H1 (cell line): Measurements from ENCODE around the gene BCAS3. TPM values are rescaled to one million over a fixed set of nuclear protein-coding genes. Genes with fewer than 3 reads are reported as not detected.

Source experiments
- CTCF ChIA-PET: fragments of 300-600 bp; sonication (Branson Sonifier 250); formaldehyde crosslinking; loops from one replicate; lab custom pipeline; 2021; ENCODE audit not compliant: partially characterized antibody; lab: Charles Lee
- POLR2A ChIA-PET: fragments of 300-600 bp; sonication (Branson Sonifier 250); formaldehyde crosslinking; loops from one replicate; lab custom pipeline; 2021; ENCODE audit warnings: inconsistent platforms; ENCODE audit not compliant: partially characterized antibody; lab: Charles Lee
- DNase-seq, 2 experiments: peaks; one replicate each; pipeline versions ENCODE4 v3.0.0 to v3.0.0-alpha.2; 2010 to 2022; ENCODE audit warnings: low spot score in 2 of 2, low read depth in 1 of 2, mixed read lengths in 1 of 2
- FAIRE-seq: peaks from 2 replicates; lab custom pipeline; 2011; peaks lifted over from hg19 to GRCh38; lab: Jason Lieb, UNC
- H2AFZ ChIP-seq: 2 replicates; pipeline ENCODE4 v1.8.1; 2012; ENCODE audit warnings: low read length, inconsistent platforms
- H2AK5ac ChIP-seq: 2 replicates; pipeline ENCODE4 v1.6.1; 2013; ENCODE audit warnings: low read depth, low read length
- H2BK120ac ChIP-seq: replicated peaks from 2 replicates; pipeline ENCODE3; 2013; ENCODE audit warnings: low read depth, low read length, inconsistent platforms
- H2BK12ac ChIP-seq: 2 replicates; pipeline ENCODE4 v1.6.1; 2013; ENCODE audit warnings: low read depth, low read length
- H2BK15ac ChIP-seq: 2 replicates; pipeline ENCODE4 v1.6.1; 2013; ENCODE audit warnings: low read length
- H2BK20ac ChIP-seq: 2 replicates; pipeline ENCODE4 v1.6.1; 2013; ENCODE audit warnings: low read length
- H2BK5ac ChIP-seq: 2 replicates; pipeline ENCODE4 v1.6.1; 2013; ENCODE audit warnings: low read depth, low read length
- H3K14ac ChIP-seq: 2 replicates; pipeline ENCODE4 v1.6.1; 2013; ENCODE audit warnings: inconsistent platforms; ENCODE audit not compliant: insufficient read length
- H3K18ac ChIP-seq: 2 replicates; pipeline ENCODE4 v1.6.1; 2013; ENCODE audit warnings: low read length; ENCODE audit errors: extremely low read depth
- H3K23ac ChIP-seq: 2 replicates; pipeline ENCODE4 v1.6.1; 2013; ENCODE audit warnings: inconsistent platforms; ENCODE audit not compliant: insufficient read length
- H3K23me2 ChIP-seq: 2 replicates; pipeline ENCODE4 v1.6.1; 2013; ENCODE audit warnings: low read depth, low read length
- H3K27ac ChIP-seq: 2 replicates; pipeline ENCODE4 v1.6.1; 2011; ENCODE audit warnings: low read depth, low read length, inconsistent platforms
- H3K27me3 ChIP-seq, 4 experiments: replicated peaks in 1 of 4; 1 replicate in 1 of 4; 2 replicates in 3 of 4; pipeline versions ENCODE4 v1.6.1 to v1.8.1; 2011 to 2013; ENCODE audit warnings: low read length in 3 of 4, mild to moderate bottlenecking in 3 of 4, inconsistent platforms in 2 of 4, mixed read lengths in 2 of 4, moderate library complexity in 1 of 4; ENCODE audit not compliant: control insufficient read depth in 3 of 4, insufficient read depth in 3 of 4; ENCODE audit errors: extremely low read depth in 1 of 4
- H3K36me3 ChIP-seq, 4 experiments: 2 replicates each; pipeline versions ENCODE4 v1.6.1 to v1.8.1; 2011 to 2013; ENCODE audit warnings: mild to moderate bottlenecking in 4 of 4, low read length in 3 of 4, moderate library complexity in 2 of 4, control low read depth in 1 of 4, inconsistent platforms in 1 of 4; ENCODE audit not compliant: insufficient read depth in 4 of 4, control insufficient read depth in 2 of 4
- H3K4ac ChIP-seq: replicated peaks from 2 replicates; pipeline ENCODE3; 2013; ENCODE audit warnings: low read length, low read depth, mixed read lengths, inconsistent platforms; ENCODE audit not compliant: insufficient read length
- H3K4me1 ChIP-seq, 4 experiments: replicated peaks in 1 of 4; 1 replicate in 1 of 4; 2 replicates in 3 of 4; pipeline versions ENCODE4 v1.6.1 to v1.8.1; 2011 to 2013; ENCODE audit warnings: low read length in 3 of 4, inconsistent platforms in 2 of 4, mixed read lengths in 1 of 4; ENCODE audit not compliant: insufficient read depth in 4 of 4, control insufficient read depth in 3 of 4
- H3K4me2 ChIP-seq, 2 experiments: 2 replicates each; pipeline versions ENCODE4 v1.6.1 to v1.8.1; 2011 to 2013; ENCODE audit warnings: low read depth in 2 of 2, low read length in 2 of 2, control low read depth in 1 of 2, inconsistent platforms in 1 of 2, mild to moderate bottlenecking in 1 of 2; ENCODE audit not compliant: insufficient read depth in 1 of 2
- H3K4me3 ChIP-seq, 4 experiments: fragments of 200-600, 300-600 bp in 1 of 4; sonication (generic), shearing (Covaris generic), sonication (Bioruptor Twin) in 1 of 4; 2 replicates each; pipeline versions ENCODE4 v1.5.1 to v1.8.1; 2011 to 2016; ENCODE audit warnings: low read length in 4 of 4, low read depth in 3 of 4, control low read depth in 2 of 4, inconsistent platforms in 2 of 4, mild to moderate bottlenecking in 2 of 4, mixed read lengths in 1 of 4, moderate library complexity in 1 of 4; ENCODE audit not compliant: insufficient read depth in 2 of 4; ENCODE audit errors: extremely low read depth in 1 of 4
- H3K56ac ChIP-seq: replicated peaks from 2 replicates; pipeline ENCODE3; 2013; ENCODE audit warnings: low read depth, mild to moderate bottlenecking, mixed read lengths, low read length, inconsistent platforms; ENCODE audit not compliant: insufficient read length
- H3K79me1 ChIP-seq: 2 replicates; pipeline ENCODE4 v1.6.1; 2013; ENCODE audit warnings: low read depth, low read length, control low read depth
- H3K79me2 ChIP-seq, 2 experiments: 2 replicates each; pipeline versions ENCODE4 v1.6.1 to v1.8.1; 2012 to 2013; ENCODE audit warnings: low read length in 2 of 2, mild to moderate bottlenecking in 2 of 2, inconsistent platforms in 1 of 2; ENCODE audit not compliant: insufficient read depth in 2 of 2, control insufficient read depth in 1 of 2
- H3K9ac ChIP-seq, 4 experiments: replicated peaks in 1 of 4; 1 replicate in 1 of 4; 2 replicates in 3 of 4; pipeline versions ENCODE4 v1.6.1 to v1.8.1; 2011 to 2013; ENCODE audit warnings: low read depth in 3 of 4, low read length in 3 of 4, control low read depth in 2 of 4, mild to moderate bottlenecking in 2 of 4, moderate library complexity in 2 of 4, inconsistent platforms in 1 of 4; ENCODE audit errors: extremely low read depth in 1 of 4
- H3K9me3 ChIP-seq, 2 experiments: 2 replicates each; pipeline versions ENCODE4 v1.6.1 to v1.8.1; 2012 to 2013; ENCODE audit warnings: mild to moderate bottlenecking in 2 of 2, moderate library complexity in 2 of 2, control low read depth in 1 of 2, inconsistent platforms in 1 of 2, low read depth in 1 of 2, low read length in 1 of 2, mixed read lengths in 1 of 2; ENCODE audit not compliant: insufficient read depth in 2 of 2
- H4K20me1 ChIP-seq, 2 experiments: replicated peaks in 1 of 2; 2 replicates each; pipeline versions ENCODE3 to v1.8.1; 2011 to 2013; ENCODE audit warnings: inconsistent platforms in 2 of 2, low read length in 2 of 2, mild to moderate bottlenecking in 1 of 2; ENCODE audit not compliant: insufficient read depth in 2 of 2, control insufficient read depth in 1 of 2
- H4K5ac ChIP-seq: 2 replicates; pipeline ENCODE4 v1.6.1; 2013; ENCODE audit warnings: low read length, low read depth, mixed read lengths, inconsistent platforms; ENCODE audit not compliant: insufficient read length
- H4K8ac ChIP-seq: 2 replicates; pipeline ENCODE4 v1.8.0; 2013; ENCODE audit warnings: mild to moderate bottlenecking, moderate library complexity, low read length, inconsistent platforms; ENCODE audit not compliant: insufficient read depth; ENCODE audit errors: extremely low read depth
- H4K91ac ChIP-seq: replicated peaks from 2 replicates; pipeline ENCODE3; 2013; ENCODE audit warnings: low read length, mixed read lengths, inconsistent platforms; ENCODE audit not compliant: insufficient read length
- CBX5 ChIP-seq: fragments of 300-800, 300-1000 bp; sonication (generic); IDR thresholded peaks from 2 replicates; pipeline ENCODE4 v1.7.1; 2016; ENCODE audit warnings: antibody characterized with exemption, low read length, low read depth
- GABPA ChIP-seq: IDR thresholded peaks from 2 replicates; pipeline ENCODE4 v1.6.1; 2011; ENCODE audit warnings: mild to moderate bottlenecking, low read length, moderate library complexity, borderline replicate concordance; ENCODE audit not compliant: insufficient read depth
- HDAC2 ChIP-seq, 2 experiments: fragments of 300-600 bp in 1 of 2; sonication (generic) in 1 of 2; IDR thresholded peaks; 2 replicates each; pipeline ENCODE4 v1.6.1; 2011 to 2012; ENCODE audit warnings: low read depth in 2 of 2, low read length in 2 of 2, mild to moderate bottlenecking in 2 of 2, moderate library complexity in 2 of 2, borderline replicate concordance in 1 of 2, inconsistent platforms in 1 of 2
- JUN ChIP-seq: IDR thresholded peaks from 2 replicates; pipeline ENCODE4 v1.6.1; 2011; ENCODE audit warnings: low read depth, mild to moderate bottlenecking, improper control_type of control experiment, low read length
- POLR2A ChIP-seq, 2 experiments: IDR thresholded peaks; 1 replicate in 1 of 2; 2 replicates in 1 of 2; pipeline ENCODE4 v1.6.1; 2011; ENCODE audit warnings: low read depth in 2 of 2, low read length in 2 of 2, mild to moderate bottlenecking in 2 of 2; ENCODE audit errors: control extremely low read depth in 1 of 2
- RFX5 ChIP-seq: IDR thresholded peaks from 2 replicates; pipeline ENCODE4 v1.6.1; 2011; ENCODE audit warnings: low read depth, low read length, improper control_type of control experiment, borderline replicate concordance
- RNF2 ChIP-seq: fragments of 200-900, 300-1000 bp; sonication (generic); IDR thresholded peaks from 2 replicates; pipeline ENCODE4 v1.7.1; 2016; ENCODE audit warnings: borderline replicate concordance, low read depth, mild to moderate bottlenecking, antibody characterized with exemption, low read length; ENCODE audit not compliant: poor library complexity, severe bottlenecking; ENCODE audit errors: missing control alignments
- SUZ12 ChIP-seq: fragments of 200-600 bp; sonication (generic); IDR thresholded peaks from 2 replicates; pipeline ENCODE4 v1.6.1; 2012; ENCODE audit warnings: mild to moderate bottlenecking, inconsistent platforms, low read length, moderate library complexity, mixed read lengths
- WGBS, 2 experiments: shearing (Covaris generic) in 1 of 2; methylation state at CpG; one replicate each; pipeline versions ENCODE4 v1.1.6 to v1.1.7; 2013 to 2015; ENCODE audit warnings: low lambda C conversion rate in 2 of 2, mixed read lengths in 2 of 2, inconsistent platforms in 1 of 2, low coverage in 1 of 2, missing lambda C conversion rate in 1 of 2; ENCODE audit not compliant: insufficient replicate concordance in 2 of 2, insufficient coverage in 1 of 2, insufficient read length in 1 of 2; ENCODE audit errors: extremely low coverage in 1 of 2, missing lambda C conversion rate in 1 of 2; 5-methylcytosine and 5-hydroxymethylcytosine counted together
- polyA plus RNA-seq, 7 experiments: library from polyadenylated mRNA; depleted of rRNA in 3 of 7; stranded (reverse) in 5 of 7; unstranded in 2 of 7; fragments of >200 nt in 5 of 7; fragments of 200-250 nt in 2 of 7; gene quantifications; 1 replicate in 5 of 7; 2 replicates in 1 of 7; 4 replicates in 1 of 7; pipeline versions ENCODE4 v1.2.1 to v1.2.3, GENCODE V29; 2011 to 2013; ENCODE audit warnings: missing spikeins in 2 of 7, mixed read lengths in 2 of 7
- total RNA-seq: library from RNA; stranded (reverse); fragmentation: NEBNext Ultra II Directional; extraction: Animal tissue kit (Norgen Biotek cat#: 25700); gene quantifications from 2 replicates; pipeline ENCODE4 v1.2.1, GENCODE V29; 2021

Gene BCAS3
- total and polyA plus RNA-seq, 2 of the 8 experiments (the other 6 are each of a cell fraction or from before 2014, with no cell fraction given): 9.9 to 13.3 TPM

GRCh38 chr17:61410141-61411010, 732.7 kb downstream of the BCAS3 start:
- H2BK12ac ChIP-seq: peak overlapping the region; percentile 60; the same call in 1 of the 2 replicates
- H3K18ac ChIP-seq: no peak overlapping the region; the same call in 1 of the 2 replicates
- ChIA-PET CTCF (interaction anchor here (0.6 to 8.8 kb wide), 14 partner anchors 10 to 560 kb away, joined by 3 to 108 read pairs (median 5); partner anchors contain the start of gene TBX2), POLR2A (no interaction called here)
- no peak overlapping the region for H2BK15ac ChIP-seq
- no peak overlapping the region for H3K14ac ChIP-seq
- H3K4me1 ChIP-seq: peaks cover 0 to 24% (median 13%) of the 10 kb centered on the region in 4 experiments; a peak in 5 of 7 replicates
- no peak overlapping the region for H2AFZ ChIP-seq
- peak overlapping the region in 3 of 4 experiments; percentile 16 to 65 (median 34); a peak in 7 of 8 replicates for H3K4me3 ChIP-seq
- no peaks in the 10 kb centered on the region; a peak in 1 of 4 replicates for H3K9me3 ChIP-seq
- 8% methylated on average over 44 of the region's 48 CpGs; no CpG with 5 or more reads in 1 of the 2 experiments for WGBS, 2 experiments
- H3K23ac ChIP-seq: no peak overlapping the region
- H2AK5ac ChIP-seq: no peak overlapping the region
- H3K27me3 ChIP-seq: peaks cover 62 to 99% (median 92%) of the 10 kb centered on the region in 4 experiments
- peaks cover 16% of the 10 kb centered on the region for H3K23me2 ChIP-seq
- no peak overlapping the region for H2BK120ac ChIP-seq
- H3K9ac ChIP-seq: no peak overlapping the region
- peak overlapping the region; percentile 73 to 93 for H3K4me2 ChIP-seq
- H4K20me1 ChIP-seq: peaks cover 18 to 19% of the 10 kb centered on the region in 2 experiments
- FAIRE-seq (no peak), DNase-seq (peak in 1 of 2 experiments; percentile 91)
- no peak overlapping the region for H3K4ac ChIP-seq
- H3K79me1 ChIP-seq: no peaks in the 10 kb centered on the region
- H3K56ac ChIP-seq: no peak overlapping the region
- H3K27ac ChIP-seq: no peak overlapping the region
- no peak overlapping the region for H4K8ac ChIP-seq
- H4K91ac ChIP-seq: no peak overlapping the region
- H4K5ac ChIP-seq: no peak overlapping the region
- peaks cover 0 to 8% (median 0%) of the 10 kb centered on the region in 4 experiments; a peak in 1 of 8 replicates for H3K36me3 ChIP-seq
- H3K79me2 ChIP-seq: no peaks in the 10 kb centered on the region
- H2BK20ac ChIP-seq: no peak overlapping the region
- no peak overlapping the region for H2BK5ac ChIP-seq
- TF ChIP-seq CBX5 (no peak), RFX5 (no peak), GABPA (no peak), HDAC2 (IDR thresholded peaks at IDR 0.05; ENCODE audit: borderline replicate concordance in 1 of 2, low read depth in 2 of 2, low read length in 2 of 2) (no peak), RNF2 (peak; percentile 81), SUZ12 (peak; percentile 96), POLR2A (IDR thresholded peaks at IDR 0.05; ENCODE audit: control extremely low read depth in 1 of 2, low read depth in 2 of 2, low read length in 2 of 2) (no peak), JUN (no peak)
